Activated CD8-positive, alpha-beta T cell treated with anti-CD3 and anti-CD28 coated beads for 36 hours (primary cell): ENCODE measurements around the gene C11orf65. TPM values are rescaled to one million over a fixed set of nuclear protein-coding genes. Genes with fewer than 3 reads are reported as not detected.

Experiments used
- ATAC-seq: fragments of 200-7000 bp; cut with Tn5 transposase; one replicate; pipeline ENCODE4 v1.10.0; 2021; ENCODE audit warnings: mild to moderate bottlenecking, moderate library complexity
- CTCF ChIA-PET: fragments of 350-600 bp; sonication (Branson Sonifier 250); formaldehyde crosslinking; loops from one replicate; lab custom pipeline; 2021; ENCODE audit warnings: antibody characterized with exemption; lab: Charles Lee
- POLR2A ChIA-PET: fragments of 350-600 bp; sonication (Branson Sonifier 250); formaldehyde crosslinking; loops from one replicate; lab custom pipeline; 2021; ENCODE audit warnings: antibody characterized with exemption; lab: Charles Lee
- DNase-seq: peaks from one replicate; pipeline ENCODE4 v3.0.0-alpha.2; 2020
- H3K27ac Mint-ChIP-seq: one replicate; pipeline ENCODE4 v1.8.0; 2021; ENCODE audit warnings: mild to moderate bottlenecking, mixed read lengths
- H3K27me3 Mint-ChIP-seq: one replicate; pipeline ENCODE4 v1.8.0; 2021; ENCODE audit warnings: mixed read lengths
- H3K36me3 Mint-ChIP-seq: one replicate; pipeline ENCODE4 v1.8.0; 2021; ENCODE audit warnings: low read depth, mixed read lengths
- H3K4me1 Mint-ChIP-seq: one replicate; pipeline ENCODE4 v1.8.0; 2021; ENCODE audit warnings: low read depth, mixed read lengths
- H3K4me3 Mint-ChIP-seq: one replicate; pipeline ENCODE4 v1.8.0; 2021; ENCODE audit warnings: mild to moderate bottlenecking, moderate library complexity, mixed read lengths
- H3K9me3 Mint-ChIP-seq: one replicate; pipeline ENCODE4 v1.8.0; 2021; ENCODE audit warnings: mixed read lengths
- CTCF ChIP-seq: fragments of 200-600 bp; IDR thresholded peaks from one replicate; pipeline ENCODE4 v1.8.0; 2022; ENCODE audit warnings: antibody characterized with exemption, mild to moderate bottlenecking
- intact Hi-C: fragments of 100-400 bp; cut with micrococcal nuclease; formaldehyde crosslinking; loops from one replicate; pipeline ENCODE4 v1.10.0; 2022
- total RNA-seq, 2 experiments: library from RNA; stranded (reverse); gene quantifications; one replicate each; pipeline ENCODE4 v1.2.3, GENCODE V29; 2021

Gene C11orf65
- 1 to 10 TPM; 1.1 to 2.3 TPM for total RNA-seq

GRCh38 chr11:108467091-108467823, at the start of gene C11orf65:
C11orf65 (minus strand) TSS chr11:108467529; CDS start chr11:108461559, 5,970 bp downstream.
- ATAC-seq (peak; percentile 99), DNase-seq (peak; percentile 98)
- H3K9me3 Mint-ChIP-seq = no peaks in the 10 kb centered on the region
- H3K27me3 Mint-ChIP-seq = no peaks in the 10 kb centered on the region
- POLR2A ChIA-PET = interaction anchor here (0.7 to 1.7 kb wide), 3 partner anchors 11 to 245 kb away, joined by 3 to 6 read pairs (median 3); partner anchors contain the start of genes ATM and NPAT
- intact Hi-C loops = loop anchor here (2.0 kb wide), 2 partner anchors 126 to 244 kb away; partner anchors contain the start of genes ATM, EXPH5 and NPAT
- H3K4me1 Mint-ChIP-seq = no peaks in the 10 kb centered on the region
- peak within 1 kb of the TSS; percentile 92 for H3K4me3 Mint-ChIP-seq
- no peaks in the 10 kb centered on the region for H3K36me3 Mint-ChIP-seq
- CTCF ChIA-PET = no interaction called here
- no peak for TF ChIP-seq CTCF
- peak within 1 kb of the TSS; percentile 98 for H3K27ac Mint-ChIP-seq

- peaks cover 8% of the 10 kb centered on the region for H3K36me3 Mint-ChIP-seq
- H3K27me3 Mint-ChIP-seq = no peaks in the 10 kb centered on the region
- no peaks in the 10 kb centered on the region for H3K9me3 Mint-ChIP-seq
- ChIA-PET CTCF (no interaction called here), POLR2A (no interaction called here)
- no peak overlapping the region for H3K27ac Mint-ChIP-seq
- no peak overlapping the region for H3K4me3 Mint-ChIP-seq
- intact Hi-C loops = no loop called here
- H3K4me1 Mint-ChIP-seq = no peaks in the 10 kb centered on the region
- ATAC-seq (no peak), DNase-seq (no peak)
- no peak for TF ChIP-seq CTCF
These were observed 48.8 kb upstream of the C11orf65 start for GRCh38 chr11:108516125-108516524.

- CTCF ChIA-PET = no interaction called here
- Mint-ChIP-seq H3K36me3 (peaks cover 8% of the 10 kb centered on the region), H3K4me3 (no peak overlapping the region), H3K9me3 (no peaks in the 10 kb centered on the region), H3K27ac (no peak overlapping the region), H3K4me1 (no peaks in the 10 kb centered on the region), H3K27me3 (no peaks in the 10 kb centered on the region)
- POLR2A ChIA-PET = no interaction called here
- DNase-seq (no peak), ATAC-seq (no peak)
- intact Hi-C loops = no loop called here
- no peak for TF ChIP-seq CTCF
These were observed 45.4 kb upstream of the C11orf65 start for GRCh38 chr11:108512708-108513107.

- ATAC-seq (no peak), DNase-seq (no peak)
- no peak for TF ChIP-seq CTCF
- Mint-ChIP-seq H3K27me3 (no peaks in the 10 kb centered on the region), H3K4me1 (no peaks in the 10 kb centered on the region), H3K4me3 (no peak overlapping the region), H3K36me3 (peaks cover 8% of the 10 kb centered on the region), H3K9me3 (no peaks in the 10 kb centered on the region), H3K27ac (no peak overlapping the region)
- ChIA-PET CTCF (interaction anchor here (1.4 kb wide), 1 partner anchor 137 kb away, joined by 3 read pairs; no protein-coding TSS in a partner anchor), POLR2A (no interaction called here)
- intact Hi-C loops = no loop called here
These were observed 44.6 kb upstream of the C11orf65 start for GRCh38 chr11:108511851-108512474.
